Activated CD8-positive, alpha-beta T cell treated with anti-CD3 and anti-CD28 coated beads for 36 hours (primary cell): ENCODE measurements around the gene SMG7. TPM values are rescaled to one million over a fixed set of nuclear protein-coding genes. Genes with fewer than 3 reads are reported as not detected.

Experiments
- ATAC-seq: fragments of 200-7000 bp; cut with Tn5 transposase; one replicate; pipeline ENCODE4 v1.10.0; 2021; ENCODE audit warnings: mild to moderate bottlenecking, moderate library complexity
- CTCF ChIA-PET: fragments of 350-600 bp; sonication (Branson Sonifier 250); formaldehyde crosslinking; loops from one replicate; lab custom pipeline; 2021; ENCODE audit warnings: antibody characterized with exemption; lab: Charles Lee
- POLR2A ChIA-PET: fragments of 350-600 bp; sonication (Branson Sonifier 250); formaldehyde crosslinking; loops from one replicate; lab custom pipeline; 2021; ENCODE audit warnings: antibody characterized with exemption; lab: Charles Lee
- DNase-seq: peaks from one replicate; pipeline ENCODE4 v3.0.0-alpha.2; 2020
- H3K27ac Mint-ChIP-seq: one replicate; pipeline ENCODE4 v1.8.0; 2021; ENCODE audit warnings: mild to moderate bottlenecking, mixed read lengths
- H3K27me3 Mint-ChIP-seq: one replicate; pipeline ENCODE4 v1.8.0; 2021; ENCODE audit warnings: mixed read lengths
- H3K36me3 Mint-ChIP-seq: one replicate; pipeline ENCODE4 v1.8.0; 2021; ENCODE audit warnings: low read depth, mixed read lengths
- H3K4me1 Mint-ChIP-seq: one replicate; pipeline ENCODE4 v1.8.0; 2021; ENCODE audit warnings: low read depth, mixed read lengths
- H3K4me3 Mint-ChIP-seq: one replicate; pipeline ENCODE4 v1.8.0; 2021; ENCODE audit warnings: mild to moderate bottlenecking, moderate library complexity, mixed read lengths
- H3K9me3 Mint-ChIP-seq: one replicate; pipeline ENCODE4 v1.8.0; 2021; ENCODE audit warnings: mixed read lengths
- CTCF ChIP-seq: fragments of 200-600 bp; IDR thresholded peaks from one replicate; pipeline ENCODE4 v1.8.0; 2022; ENCODE audit warnings: antibody characterized with exemption, mild to moderate bottlenecking
- intact Hi-C: fragments of 100-400 bp; cut with micrococcal nuclease; formaldehyde crosslinking; loops from one replicate; pipeline ENCODE4 v1.10.0; 2022
- total RNA-seq, 2 experiments: library from RNA; stranded (reverse); gene quantifications; one replicate each; pipeline ENCODE4 v1.2.3, GENCODE V29; 2021

Gene SMG7
- total RNA-seq, 2 experiments from 2014 or later = 59.2 to 59.5 TPM

DNA sequence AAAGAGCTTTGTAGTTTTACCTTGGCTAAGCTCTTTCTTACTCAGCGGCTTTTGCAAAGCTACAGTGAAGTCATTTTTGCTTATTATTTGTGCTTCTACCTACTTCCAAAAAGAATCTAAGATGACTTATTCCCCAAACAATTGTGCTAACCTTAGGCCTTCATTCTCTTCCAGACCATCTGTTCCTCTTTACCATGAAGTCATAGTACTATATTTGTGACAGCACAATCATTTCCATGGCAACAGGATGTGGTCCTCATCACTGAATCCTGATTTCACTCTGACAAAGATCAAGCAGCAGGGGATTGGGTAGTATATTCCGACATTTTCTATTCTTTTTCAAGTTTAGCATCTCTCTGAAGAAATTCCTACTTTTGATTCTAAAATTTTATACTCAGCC lies 29.3 kb upstream of the SMG7 start:
- H3K27me3 Mint-ChIP-seq = peaks cover 4% of the 10 kb centered on the region
- no peak for DNase-seq
- H3K4me3 Mint-ChIP-seq = no peak overlapping the region
- intact Hi-C loops = no loop called here
- TF ChIP-seq CTCF = no peak
- H3K27ac Mint-ChIP-seq = no peak overlapping the region
- ChIA-PET POLR2A (no interaction called here), CTCF (no interaction called here)
- H3K9me3 Mint-ChIP-seq = no peaks in the 10 kb centered on the region
- no peak for ATAC-seq
- no peaks in the 10 kb centered on the region for H3K4me1 Mint-ChIP-seq
- no peaks in the 10 kb centered on the region for H3K36me3 Mint-ChIP-seq

GRCh38 chr1:183443466-183443865 lies 28.8 kb upstream of the SMG7 start:
- Mint-ChIP-seq H3K27ac (no peak overlapping the region), H3K4me3 (no peak overlapping the region), H3K27me3 (peaks cover 4% of the 10 kb centered on the region), H3K4me1 (no peaks in the 10 kb centered on the region), H3K9me3 (no peaks in the 10 kb centered on the region), H3K36me3 (no peaks in the 10 kb centered on the region)
- DNase-seq = no peak
- no peak for ATAC-seq
- CTCF ChIA-PET = no interaction called here
- POLR2A ChIA-PET = no interaction called here
- no peak for TF ChIP-seq CTCF
- intact Hi-C loops = no loop called here

DNA sequence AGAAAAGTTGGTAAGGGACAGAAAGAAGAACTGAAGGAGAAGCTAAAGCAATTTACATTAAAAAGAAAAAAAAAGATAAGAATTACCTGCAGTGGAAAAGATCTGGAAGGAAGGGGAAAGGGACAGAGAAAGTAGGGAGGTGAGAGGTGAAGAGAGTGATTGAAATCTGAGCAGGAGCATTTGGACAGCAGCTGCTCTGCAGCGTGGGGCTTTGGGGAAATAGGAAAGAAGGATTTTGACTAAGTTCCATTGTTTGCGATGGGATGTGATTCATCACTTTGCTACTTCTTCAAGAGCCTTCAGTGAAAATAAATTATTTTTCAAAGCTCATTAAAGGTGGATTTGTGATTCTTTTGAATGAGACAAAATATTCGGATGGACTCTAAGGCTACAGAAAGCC lies 28.1 kb upstream of the SMG7 start:
- CTCF ChIA-PET = no interaction called here
- H3K4me1 Mint-ChIP-seq = no peaks in the 10 kb centered on the region
- POLR2A ChIA-PET = no interaction called here
- H3K27me3 Mint-ChIP-seq = peaks cover 4% of the 10 kb centered on the region
- H3K27ac Mint-ChIP-seq = no peak overlapping the region
- no peaks in the 10 kb centered on the region for H3K9me3 Mint-ChIP-seq
- DNase-seq (no peak), ATAC-seq (no peak)
- no peak overlapping the region for H3K4me3 Mint-ChIP-seq
- H3K36me3 Mint-ChIP-seq = no peaks in the 10 kb centered on the region
- no peak for TF ChIP-seq CTCF
- intact Hi-C loops = no loop called here

DNA sequence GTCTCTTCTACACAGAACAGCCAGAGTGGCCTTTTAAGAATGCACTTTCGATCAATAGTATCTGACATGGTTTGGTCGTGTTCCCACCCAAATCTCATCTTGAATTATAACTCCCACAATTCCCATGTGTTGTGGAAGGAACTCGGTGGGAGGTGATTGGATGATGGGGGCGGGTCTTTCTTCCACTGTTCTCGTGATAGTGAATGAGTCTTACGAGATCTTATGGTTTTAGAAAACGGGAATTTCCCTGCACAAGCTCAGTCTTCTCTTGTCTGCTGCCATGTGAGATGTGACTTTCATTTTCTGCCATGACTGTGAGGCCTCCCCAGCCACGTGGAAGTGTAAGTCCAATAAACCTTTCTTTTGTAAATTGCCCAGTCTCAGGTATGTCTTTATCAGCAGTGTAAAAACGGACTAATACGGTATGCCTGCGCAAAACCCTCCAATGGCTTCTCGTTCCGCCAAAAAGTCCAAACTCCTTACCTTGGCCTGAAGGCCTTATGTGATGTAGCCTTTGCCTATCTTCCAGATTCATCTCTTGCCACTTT lies 23.0 kb upstream of the SMG7 start:
- no peak for DNase-seq
- no peak for ATAC-seq
- CTCF ChIA-PET = no interaction called here
- H3K9me3 Mint-ChIP-seq = no peaks in the 10 kb centered on the region
- H3K4me3 Mint-ChIP-seq = no peak overlapping the region
- intact Hi-C loops = no loop called here
- no peaks in the 10 kb centered on the region for H3K4me1 Mint-ChIP-seq
- no peak overlapping the region for H3K27ac Mint-ChIP-seq
- H3K36me3 Mint-ChIP-seq = no peaks in the 10 kb centered on the region
- TF ChIP-seq CTCF = no peak
- no peaks in the 10 kb centered on the region for H3K27me3 Mint-ChIP-seq
- POLR2A ChIA-PET = no interaction called here

- DNase-seq (no peak), ATAC-seq (no peak)
- no peaks in the 10 kb centered on the region for H3K36me3 Mint-ChIP-seq
- intact Hi-C loops = no loop called here
- no peak overlapping the region for H3K4me3 Mint-ChIP-seq
- POLR2A ChIA-PET = no interaction called here
- no peak for TF ChIP-seq CTCF
- H3K4me1 Mint-ChIP-seq = no peaks in the 10 kb centered on the region
- H3K27ac Mint-ChIP-seq = no peak overlapping the region
- H3K27me3 Mint-ChIP-seq = no peaks in the 10 kb centered on the region
- no peaks in the 10 kb centered on the region for H3K9me3 Mint-ChIP-seq
- CTCF ChIA-PET = no interaction called here
Observed at GRCh38 chr1:183450093-183450492, 22.2 kb upstream of the SMG7 start.
